Measurements from ENCODE around the gene RUSC1.
"Not testable (repeated sequence)": the region's sequence is repeated elsewhere in the genome, so short reads cannot be mapped to it uniquely, and the experiment has no call there.

The RUSC1 gene

DNA sequence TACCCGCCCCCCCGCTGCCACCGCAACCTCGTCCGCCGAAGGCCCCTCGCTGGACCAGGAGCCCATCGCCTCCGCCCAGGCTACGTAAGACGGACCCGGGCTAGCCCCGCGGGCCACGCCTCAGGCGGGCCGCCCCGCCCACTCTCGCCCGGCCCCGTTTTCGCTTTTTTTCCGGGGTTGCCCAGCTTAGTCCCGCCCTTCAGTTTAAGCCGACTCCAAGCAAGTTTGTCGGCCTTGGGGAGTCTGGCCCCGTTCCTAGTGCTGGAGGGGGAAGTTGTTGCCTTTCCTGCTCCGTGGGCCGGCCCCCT lies 3.0 kb downstream of the RUSC1 start:
- DNase-seq = peak; percentile 87

DNA sequence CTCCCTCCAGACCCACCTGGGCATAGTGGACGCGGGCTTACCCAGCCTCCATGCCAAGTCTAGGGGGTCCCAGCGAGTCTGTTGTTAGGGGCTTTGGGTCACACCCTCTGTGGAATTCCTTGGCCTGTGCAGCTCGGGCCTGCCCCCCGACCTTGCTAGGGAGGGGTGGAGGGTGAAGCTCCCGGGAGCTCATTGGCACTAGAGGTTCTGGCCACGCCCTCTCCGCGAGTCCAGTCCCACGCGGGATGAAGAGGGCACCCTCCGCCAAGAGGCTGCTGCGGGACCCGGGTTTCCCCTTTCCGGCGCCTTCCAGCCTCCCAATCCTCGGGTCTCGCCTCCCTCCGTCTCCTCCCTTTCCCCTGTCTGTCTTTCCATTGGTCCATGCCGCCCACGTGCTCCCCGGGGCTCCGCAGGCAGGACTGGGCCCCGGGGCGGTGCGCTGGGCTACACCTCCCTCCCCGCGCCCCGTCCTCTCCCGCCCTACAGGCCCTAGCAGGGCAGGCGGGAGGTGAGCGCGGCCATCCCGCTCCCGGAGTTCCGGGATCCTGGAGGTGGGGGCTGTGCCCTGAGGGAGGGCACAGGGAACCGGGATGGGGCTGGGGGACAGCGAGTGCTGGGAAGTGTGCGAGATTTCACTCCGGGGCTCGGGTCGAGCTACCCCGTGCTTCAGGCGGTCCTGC lies 3.5 kb downstream of the RUSC1 start:
- peak; percentile 98 for DNase-seq

DNA sequence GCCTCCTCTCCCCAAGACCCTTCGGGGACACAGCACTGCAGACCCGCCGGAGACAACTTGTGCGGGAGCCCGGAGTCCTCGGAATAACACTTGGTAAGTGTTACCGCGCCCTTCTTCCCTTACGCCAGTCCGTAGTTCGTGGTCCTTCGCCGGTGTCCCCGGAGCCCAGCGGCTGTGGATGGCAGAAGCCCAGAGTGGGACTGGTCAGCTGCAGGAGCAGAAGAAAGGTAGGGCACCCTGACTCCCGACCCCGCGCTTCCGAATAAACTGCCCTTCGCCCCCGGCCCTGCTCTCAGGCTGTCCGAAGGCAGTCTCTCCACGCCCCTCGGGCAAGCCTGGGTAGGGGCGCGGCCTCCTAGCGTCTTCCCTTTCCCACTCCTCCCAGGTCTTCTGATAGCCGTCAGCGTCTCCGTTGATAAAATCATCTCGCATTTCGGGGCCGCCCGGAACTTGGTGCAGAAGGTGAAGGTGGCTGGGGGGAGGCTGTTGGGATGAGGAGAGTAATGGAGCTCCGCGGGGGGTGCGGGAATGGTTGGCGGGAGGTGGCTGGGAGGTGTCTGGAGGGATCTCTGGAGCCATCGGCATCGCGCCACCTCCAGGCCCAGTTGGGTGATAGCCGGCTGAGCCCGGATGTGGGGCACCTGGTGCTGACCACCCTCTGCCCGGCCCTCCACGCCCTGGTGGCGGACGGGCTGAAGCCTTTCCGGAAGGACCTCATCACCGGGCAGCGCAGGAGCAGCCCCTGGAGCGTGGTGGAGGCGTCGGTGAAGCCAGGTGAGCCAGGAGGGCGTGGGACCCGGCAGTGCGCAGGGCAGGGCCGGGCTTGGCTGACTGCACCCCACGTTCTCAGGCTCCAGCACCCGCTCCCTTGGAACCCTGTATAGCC lies 4.3 kb downstream of the RUSC1 start:
- DNase-seq = peak; percentile 79

DNA sequence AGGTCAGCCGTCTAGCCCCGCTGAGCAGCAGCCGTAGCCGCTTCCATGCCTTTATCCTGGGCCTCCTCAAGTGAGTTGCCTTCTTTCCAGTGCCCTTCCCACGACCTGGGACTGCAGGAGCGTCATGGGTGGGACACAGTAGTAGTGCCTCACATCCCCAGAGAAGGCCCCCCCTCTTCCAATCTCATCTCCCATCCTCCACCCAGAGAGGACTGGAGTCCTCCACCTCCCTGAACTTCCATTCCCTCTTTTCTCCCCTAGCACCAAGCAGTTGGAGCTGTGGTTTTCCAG lies 4.9 kb downstream of the RUSC1 start:
- DNase-seq = no peak

DNA sequence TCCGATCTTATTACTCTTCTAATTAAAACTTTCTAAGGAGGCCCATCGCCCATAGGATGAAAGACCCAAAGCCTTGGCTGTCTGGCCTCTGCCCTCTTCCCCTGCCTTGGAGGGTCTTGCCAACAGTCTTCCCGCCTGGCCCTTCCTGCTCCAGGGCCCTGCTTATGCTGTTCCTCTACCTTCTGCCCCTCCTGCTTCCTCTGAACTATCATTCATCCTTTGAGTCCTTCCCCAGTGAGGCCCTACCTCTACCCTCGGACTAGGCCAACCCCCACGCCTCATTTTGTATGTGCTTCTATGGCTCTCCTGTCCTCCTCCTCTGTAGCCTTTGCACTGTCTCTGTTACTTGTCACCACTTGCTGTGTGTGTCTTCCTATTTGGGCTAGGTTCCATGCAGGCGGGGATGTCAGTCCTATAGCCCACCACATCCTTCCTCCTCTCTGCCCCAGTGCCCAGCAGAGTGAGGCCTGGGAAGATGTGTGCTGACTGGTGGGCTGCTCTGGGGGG lies 5.4 kb downstream of the RUSC1 start:
- no peak for DNase-seq

DNA sequence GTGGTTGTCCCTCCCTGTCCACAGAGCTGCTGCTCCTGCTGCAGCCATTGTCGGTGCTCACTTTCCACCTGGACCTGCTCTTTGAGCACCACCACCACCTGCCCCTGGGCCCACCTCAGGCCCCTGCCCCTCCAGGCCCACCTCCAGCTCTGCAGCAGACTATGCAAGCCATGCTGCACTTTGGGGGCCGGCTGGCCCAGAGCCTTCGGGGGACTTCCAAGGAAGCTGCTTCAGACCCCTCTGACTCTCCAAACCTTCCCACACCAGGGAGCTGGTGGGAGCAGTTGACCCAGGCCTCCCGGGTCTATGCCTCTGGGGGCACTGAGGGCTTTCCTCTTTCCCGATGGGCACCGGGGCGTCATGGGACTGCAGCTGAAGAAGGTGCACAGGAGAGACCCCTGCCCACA lies 5.9 kb downstream of the RUSC1 start:
- DNase-seq = no peak

DNA sequence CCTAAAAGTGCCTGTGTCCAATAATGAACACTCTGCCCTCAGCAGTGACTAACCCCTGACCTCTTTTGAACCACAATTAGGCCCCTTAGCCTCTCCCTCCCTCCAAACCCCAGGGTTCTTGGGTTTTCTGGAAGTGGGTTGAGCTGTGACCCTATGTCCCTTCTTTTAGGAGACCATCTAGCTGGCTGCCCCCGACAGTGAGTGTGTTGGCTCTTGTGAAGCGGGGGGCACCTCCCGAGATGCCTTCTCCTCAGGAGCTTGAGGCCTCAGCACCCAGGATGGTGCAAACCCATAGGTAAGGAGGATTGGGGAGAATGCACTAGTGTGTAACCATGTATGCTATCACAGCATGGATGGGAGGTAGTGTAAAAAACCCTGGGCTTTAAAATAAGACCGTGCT lies 7.3 kb downstream of the RUSC1 start:
- no peak for DNase-seq

DNA sequence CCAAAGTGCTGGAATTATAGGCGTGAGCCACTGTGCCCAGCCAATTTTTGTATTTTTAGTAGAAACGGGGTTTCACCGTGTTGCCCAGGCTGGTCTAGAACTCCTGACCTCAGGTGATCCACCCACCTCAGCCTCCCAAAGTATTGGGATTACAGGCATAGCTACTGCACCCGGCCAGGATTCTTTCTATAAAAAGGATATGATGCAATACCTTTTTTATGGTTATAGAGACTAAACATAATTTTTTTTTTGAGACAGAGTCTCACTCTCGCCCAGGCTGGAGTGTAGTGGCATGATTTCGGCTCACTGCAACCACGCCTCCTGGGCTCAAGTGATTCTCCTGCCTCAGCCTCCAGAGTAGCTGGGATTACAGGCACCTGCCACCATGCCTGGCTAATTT lies 8.2 kb downstream of the RUSC1 start:
- not testable (repeated sequence) for DNase-seq

DNA sequence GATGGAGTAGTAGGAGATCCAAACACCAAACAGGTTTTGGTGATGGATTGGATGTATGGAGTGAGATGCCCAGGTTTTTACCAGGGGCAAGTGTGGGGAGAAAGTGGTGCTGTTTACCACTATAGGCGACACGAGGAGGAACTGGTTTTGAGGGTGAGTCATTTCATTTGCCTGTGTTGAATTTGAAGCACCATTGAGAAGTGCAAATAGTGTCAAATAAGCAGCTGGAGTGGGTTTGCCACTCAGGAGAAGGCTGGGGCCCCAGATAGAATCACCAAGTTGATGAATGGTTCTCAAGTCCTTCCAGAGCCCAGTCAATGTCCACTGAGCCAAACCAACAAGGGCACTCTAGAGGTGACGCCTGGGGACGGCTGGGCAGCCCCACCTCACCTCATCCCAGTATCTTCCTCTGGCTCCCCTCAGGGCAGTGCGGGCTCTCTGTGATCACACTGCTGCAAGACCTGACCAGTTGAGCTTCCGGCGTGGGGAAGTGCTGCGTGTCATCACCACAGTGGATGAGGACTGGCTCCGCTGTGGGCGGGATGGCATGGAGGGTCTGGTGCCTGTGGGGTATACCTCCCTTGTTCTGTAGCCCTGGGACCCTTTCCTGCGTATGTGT lies 9.4 kb downstream of the RUSC1 start:
- DNase-seq = no peak

DNA sequence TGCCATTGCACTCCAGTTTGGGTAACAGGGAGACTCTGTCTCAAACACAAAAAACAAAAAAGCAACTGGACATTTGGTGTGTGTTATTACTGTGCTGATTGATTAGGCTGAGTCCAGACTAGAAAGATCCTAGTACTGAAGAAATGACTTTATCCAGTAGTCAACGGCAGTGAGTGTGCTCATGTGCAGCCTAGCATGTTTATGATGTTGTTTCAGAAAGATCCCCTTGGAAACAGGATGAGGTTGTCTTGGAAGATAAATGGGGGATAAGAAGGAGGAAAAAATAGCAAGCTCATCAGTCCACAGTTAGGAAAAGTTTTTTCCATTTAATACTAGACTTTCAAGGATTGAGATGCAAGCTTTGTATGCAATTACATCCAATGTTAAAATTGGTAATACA lies 14.3 kb downstream of the RUSC1 start:
- no peak for DNase-seq

DNA sequence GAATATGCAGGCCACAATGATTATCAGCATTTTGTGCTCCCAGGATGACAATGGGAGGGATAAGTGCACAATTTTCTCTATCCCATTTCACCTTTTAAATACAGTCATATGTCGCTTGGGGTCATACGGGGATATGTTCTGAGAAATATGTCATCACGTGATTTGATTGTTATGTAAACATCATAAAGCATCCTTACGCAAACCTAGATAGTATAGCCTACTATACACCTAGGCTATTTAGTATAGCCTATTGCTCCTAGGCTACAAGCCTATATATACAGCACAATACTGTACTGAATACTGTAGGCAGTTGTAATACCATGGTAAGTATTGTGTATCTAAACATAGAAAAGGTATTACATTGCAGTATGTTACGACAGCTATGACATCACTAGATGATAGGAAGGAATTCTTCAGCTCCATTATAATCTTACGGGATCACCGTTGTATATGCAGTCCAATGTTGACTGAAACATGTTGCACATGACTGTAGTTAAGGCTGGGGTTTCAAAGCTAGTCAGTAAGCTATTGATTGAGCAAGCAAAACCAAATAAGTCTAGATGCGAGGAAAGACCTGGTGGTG lies 18.9 kb downstream of the RUSC1 start:
- DNase-seq = no peak

DNA sequence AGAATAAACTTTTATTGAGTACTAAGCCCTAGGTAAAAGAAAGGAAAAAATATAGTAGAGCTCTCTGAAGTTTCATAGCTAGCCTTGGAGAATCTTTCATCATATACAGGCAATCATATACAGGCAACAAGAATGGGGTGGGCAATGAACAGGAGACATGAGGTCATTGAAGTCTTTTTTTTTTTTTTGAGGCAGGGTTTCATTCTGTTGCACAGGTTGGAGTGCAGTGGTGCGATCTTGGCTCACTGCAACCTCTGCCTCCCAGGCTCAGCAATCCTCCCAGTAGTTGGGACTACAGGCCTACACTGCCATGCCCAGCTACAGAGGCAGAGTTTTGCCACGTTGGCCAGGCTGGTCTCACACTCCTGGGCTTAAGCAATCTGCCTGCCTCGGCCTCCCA lies 22.1 kb downstream of the RUSC1 start:
- no peak for DNase-seq

DNA sequence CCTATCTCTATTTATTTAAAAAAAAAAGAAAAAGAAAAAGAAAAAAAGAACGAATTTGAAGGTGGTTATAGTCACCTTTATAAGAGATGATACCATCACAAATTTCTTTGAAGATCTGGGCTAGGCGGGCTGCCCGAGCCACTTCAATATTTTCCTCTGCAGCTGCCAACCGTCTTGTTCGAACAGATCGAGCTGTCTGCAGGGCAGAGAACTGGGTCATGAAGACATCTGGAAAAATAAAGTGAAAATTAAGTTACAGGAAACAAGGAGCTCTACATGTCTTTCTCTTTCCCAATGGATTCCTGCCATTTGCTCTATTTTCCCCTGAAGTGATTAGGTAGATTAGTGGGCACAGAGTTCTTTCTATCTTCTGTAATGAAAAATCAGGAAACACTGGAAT lies 31.9 kb downstream of the RUSC1 start:
- no peak for DNase-seq

DNA sequence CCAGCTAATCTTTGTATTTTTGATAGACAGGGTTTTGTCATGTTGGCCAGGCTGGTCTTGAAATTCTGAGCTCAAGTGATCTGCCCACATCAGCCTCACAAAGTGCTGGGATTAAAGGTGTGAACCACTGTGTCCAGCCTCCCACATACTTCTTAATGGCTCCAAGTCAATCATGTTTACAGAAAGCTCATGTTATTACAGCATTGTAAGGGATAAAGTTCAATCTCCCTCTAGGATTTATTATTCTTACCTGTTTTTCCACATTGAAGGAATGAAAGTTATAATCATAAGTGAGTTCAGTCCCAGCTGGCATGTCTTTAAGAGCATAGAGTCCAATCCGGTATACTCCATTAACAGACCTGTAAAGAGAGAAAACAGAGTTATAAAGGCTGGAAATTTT lies 39.4 kb downstream of the RUSC1 start:
- no peak for DNase-seq

DNA sequence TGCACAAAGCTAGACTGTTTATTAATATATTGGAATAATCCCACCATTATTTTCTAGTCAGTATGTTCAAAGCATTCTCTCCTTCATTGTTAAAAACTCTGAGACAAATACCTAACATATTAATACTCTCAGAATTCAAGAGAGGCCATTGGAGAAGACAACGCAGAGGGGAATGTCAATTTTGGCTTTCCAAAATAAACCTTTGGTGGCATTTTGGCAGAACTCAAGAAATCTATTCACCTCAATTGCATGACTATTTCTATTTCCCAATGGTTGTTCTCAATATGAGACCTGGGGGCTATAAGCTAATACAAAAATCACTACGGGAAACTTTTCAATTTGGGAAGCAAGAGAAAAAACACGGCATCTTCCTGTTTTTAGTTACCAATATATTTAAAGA lies 58.5 kb downstream of the RUSC1 start:
- DNase-seq = no peak

DNA sequence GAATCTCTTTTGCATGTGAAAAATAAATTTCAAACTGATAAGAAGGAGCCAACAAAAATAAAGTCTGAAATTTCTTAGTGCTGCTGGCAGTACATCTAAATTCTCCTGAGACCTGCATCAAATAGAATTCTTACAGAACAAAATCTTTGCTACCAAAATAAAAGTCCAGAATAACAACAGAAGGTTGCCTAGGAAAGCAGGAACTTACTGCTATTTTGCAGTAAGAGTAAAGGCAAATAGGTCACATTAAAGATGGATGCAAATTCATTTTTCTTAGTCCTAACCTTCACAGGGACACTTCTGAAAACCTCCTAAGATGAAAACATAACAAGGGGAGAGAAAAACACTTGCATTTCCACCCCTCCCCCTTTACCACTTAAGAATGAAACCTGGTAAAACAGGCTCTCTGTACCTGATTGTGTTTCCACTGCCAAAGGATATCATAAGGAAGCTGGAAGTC lies 59.0 kb downstream of the RUSC1 start:
- peak; percentile 14 for DNase-seq
